ENCODE data around the gene GPD1L.

DNA sequence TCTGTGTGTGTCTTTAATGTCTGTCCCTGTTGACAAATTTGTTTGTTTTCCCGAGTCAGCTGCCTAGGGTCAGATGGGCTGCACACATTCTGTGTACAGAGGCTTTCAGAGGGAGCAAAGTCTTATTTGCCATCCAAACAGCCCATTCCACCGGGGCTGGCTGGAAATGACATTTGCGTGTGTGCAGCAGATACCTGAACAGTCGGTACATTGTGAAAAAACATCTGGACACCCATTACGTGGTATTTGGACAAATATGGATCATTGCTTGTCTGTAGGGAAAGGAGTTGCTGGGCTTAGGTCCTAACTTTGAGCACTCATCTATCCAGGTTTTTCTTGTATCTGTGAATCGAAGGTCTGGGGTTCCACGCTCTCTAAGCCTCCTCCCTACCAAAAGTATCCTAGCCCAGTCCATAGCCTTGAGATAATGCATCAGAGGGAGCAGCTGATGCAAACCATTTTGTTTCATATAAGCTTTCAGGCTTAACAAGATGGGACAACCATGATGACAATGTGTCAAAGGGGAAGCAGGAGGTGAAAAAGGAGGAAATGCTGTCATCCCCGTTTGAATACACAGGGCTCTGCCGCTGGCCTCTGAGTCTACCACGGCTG lies 109.9 kb downstream of the GPD1L start:
- TF ChIP-seq, protein P1, sequence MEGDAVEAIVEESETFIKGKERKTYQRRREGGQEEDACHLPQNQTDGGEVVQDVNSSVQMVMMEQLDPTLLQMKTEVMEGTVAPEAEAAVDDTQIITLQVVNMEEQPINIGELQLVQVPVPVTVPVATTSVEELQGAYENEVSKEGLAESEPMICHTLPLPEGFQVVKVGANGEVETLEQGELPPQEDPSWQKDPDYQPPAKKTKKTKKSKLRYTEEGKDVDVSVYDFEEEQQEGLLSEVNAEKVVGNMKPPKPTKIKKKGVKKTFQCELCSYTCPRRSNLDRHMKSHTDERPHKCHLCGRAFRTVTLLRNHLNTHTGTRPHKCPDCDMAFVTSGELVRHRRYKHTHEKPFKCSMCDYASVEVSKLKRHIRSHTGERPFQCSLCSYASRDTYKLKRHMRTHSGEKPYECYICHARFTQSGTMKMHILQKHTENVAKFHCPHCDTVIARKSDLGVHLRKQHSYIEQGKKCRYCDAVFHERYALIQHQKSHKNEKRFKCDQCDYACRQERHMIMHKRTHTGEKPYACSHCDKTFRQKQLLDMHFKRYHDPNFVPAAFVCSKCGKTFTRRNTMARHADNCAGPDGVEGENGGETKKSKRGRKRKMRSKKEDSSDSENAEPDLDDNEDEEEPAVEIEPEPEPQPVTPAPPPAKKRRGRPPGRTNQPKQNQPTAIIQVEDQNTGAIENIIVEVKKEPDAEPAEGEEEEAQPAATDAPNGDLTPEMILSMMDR (IDR thresholded peaks at IDR 0.05 in 4 of 5, conservative IDR thresholded peaks at IDR 0.05 in 1 of 5), result no peak
- TF ChIP-seq POLR2A (IDR thresholded peaks at IDR 0.05), result no peak

Measured in gastrocnemius medialis (tissue), 4 donors.